ENCODE results near the gene NDUFA5.
A peak's percentile ranks its signal among the peaks of the same experiment; 100 is the strongest.
"Not testable (repeated sequence)": the region's sequence is repeated elsewhere in the genome, so short reads cannot be mapped to it uniquely, and the experiment has no call there.

The NDUFA5 gene

GRCh38 chr7:123555484-123555883, 2.1 kb downstream of the NDUFA5 start:
- DNase-seq = no peak

DNA sequence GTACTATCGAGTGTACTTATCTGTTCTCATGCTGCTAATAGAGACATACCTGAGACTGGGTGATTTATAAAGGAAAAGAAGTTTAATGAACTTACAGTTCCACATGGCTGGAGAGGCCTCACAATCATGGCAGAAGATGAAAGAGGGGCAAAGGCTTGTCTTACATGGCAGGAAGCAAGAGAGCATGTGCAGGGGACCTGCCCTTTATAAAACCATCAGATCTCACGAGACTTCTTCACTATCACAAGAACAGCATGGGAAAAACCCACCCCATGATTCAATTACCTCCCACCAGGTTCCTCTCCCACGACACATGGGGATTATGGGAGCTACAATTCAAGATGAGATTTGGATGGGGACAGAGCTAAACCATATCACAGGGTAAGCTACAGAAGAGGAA, 4.5 kb downstream of the NDUFA5 start:
- DNase-seq = no peak

DNA sequence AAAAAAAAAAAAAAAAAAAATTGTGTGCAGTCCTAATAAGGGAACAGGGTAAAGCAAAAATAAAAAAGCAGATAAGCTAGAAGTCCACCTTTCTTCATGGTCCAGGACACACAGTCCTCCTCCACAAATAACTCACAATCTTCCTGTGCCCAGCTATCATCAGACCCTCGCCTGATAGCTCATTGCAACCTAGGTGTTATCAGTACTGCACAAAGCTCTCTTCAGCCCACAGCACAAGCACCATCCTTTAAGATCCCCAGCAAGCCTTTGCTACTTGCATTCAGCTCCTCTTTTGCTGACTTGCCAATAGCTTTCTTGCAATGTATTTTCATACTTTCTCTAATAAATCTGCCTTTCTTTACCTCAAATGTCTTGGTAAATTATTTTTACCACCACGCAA, 5.0 kb downstream of the NDUFA5 start:
- DNase-seq = no peak

- DNase-seq = not testable (repeated sequence)
Measured at GRCh38 chr7:123552134-123552533, 5.5 kb downstream of the NDUFA5 start.

DNA sequence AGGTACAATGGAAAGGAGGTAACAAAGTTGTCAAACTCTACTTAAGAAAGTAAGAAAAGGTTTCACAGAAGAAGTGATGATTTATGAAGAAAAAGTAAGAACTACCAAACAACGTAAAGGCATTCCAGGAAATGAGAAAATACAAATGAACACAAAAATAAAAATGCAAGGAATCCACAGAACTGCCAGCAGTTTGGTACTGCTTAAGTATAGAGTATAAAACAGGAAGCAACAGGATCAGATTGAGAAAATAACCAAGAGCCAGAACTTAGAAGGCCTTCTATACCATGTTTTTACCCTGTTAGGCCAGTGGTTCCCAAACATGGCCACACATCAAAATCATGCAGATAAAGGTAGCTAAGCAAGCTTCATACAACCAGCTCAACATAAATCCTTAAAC, 9.2 kb downstream of the NDUFA5 start:
- no peak for DNase-seq

DNA sequence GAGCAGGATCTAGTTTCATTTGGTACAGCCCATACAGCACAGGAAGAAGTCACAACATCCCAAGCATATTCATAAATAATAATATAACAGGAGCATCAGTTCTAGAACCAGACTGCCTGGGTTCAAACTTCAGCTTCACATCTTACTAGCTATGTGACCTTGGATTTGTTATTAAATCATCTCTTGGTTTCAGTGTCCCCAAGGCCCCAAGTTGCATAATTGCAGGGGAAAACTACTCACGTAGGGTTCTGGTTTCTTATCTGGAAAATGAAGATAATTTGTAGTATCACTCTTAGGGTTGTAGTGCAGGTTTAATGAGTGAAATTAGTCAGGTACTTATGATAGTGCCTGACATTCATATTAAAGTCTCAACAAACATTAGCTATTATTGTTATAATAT, 17.7 kb downstream of the NDUFA5 start:
- DNase-seq = no peak

- no peak for DNase-seq
Measured at GRCh38 chr7:123538897-123539296, 18.7 kb downstream of the NDUFA5 start.

- no peak for DNase-seq
Measured at GRCh38 chr7:123538189-123538714, 19.4 kb downstream of the NDUFA5 start.

- DNase-seq = peak; percentile 16 to 30
Measured at GRCh38 chr7:123537026-123537642, 20.5 kb downstream of the NDUFA5 start.

- no peak for DNase-seq
Measured at GRCh38 chr7:123535517-123535916, 22.1 kb downstream of the NDUFA5 start.

DNA sequence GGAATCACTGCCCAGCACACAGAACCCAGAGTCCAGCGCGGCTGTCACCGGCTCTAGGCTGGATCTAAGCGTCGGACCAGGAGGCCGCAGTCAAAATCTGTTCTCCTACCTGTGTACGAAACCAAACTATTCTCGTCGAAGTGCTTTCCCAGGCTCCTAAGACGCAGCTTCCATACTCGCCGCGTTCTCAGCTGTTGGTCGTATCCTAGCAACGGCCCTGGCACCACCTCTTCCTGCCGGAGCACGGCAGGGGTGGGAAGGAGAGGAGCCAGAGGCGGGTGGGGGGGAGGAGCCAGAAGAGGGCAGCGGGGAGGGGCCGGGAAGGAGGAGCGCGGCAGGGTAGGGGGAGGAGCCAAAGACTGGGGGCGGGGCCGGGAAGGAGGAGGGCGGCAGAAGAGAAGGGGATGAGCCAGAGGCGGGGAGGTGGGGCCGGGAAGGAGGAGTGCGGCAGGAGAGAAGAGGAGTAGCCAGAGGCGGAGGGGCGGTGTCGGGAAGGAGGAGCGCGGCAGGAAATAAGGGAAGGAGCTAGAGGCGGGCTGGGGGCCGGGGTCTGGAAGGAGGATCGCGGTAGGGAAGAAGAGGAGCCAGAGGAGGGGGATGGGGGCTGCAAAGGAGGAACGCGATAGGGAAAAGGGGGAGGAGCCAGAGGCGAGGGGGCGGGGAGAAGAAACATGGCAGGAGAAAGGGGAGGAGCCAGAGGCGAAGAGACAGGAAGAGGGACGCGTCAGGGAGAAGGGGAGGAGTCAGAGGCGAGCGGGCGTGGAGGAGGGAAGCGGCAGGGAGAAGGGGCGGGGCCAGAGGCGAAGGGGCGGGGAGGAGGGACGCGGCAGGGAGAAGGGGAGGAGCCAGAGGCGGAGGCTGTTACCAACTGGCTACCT, 23.0 kb downstream of the NDUFA5 start, which contains the start of gene IQUB:
Gene IQUB (minus strand): TSS at position 213 of the 878 bp plus-strand sequence. CDS start 22,255 bp downstream, outside the sequence.
- DNase-seq = peak; percentile 96

DNA sequence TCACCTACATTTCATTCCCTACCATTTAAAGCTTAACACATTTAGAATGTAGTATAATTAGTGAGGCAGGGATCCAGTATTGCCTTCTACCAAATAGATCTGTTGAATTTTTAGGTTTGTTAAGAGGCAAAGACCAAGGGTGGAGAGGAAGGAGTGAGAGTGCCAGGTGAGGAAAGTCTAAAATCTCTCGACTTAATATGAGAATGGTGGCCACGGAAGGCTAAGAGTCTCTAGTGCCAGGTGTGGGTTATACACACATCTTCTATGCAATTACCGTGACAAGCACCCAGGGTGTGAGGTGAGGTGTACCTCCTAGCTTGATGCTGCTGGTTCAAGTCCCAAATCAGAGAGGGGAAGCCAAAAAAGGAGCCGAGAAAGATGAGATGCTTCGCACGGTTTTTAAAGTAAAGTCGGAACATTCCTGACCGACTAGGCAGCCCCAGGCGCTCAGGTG, 23.7 kb downstream of the NDUFA5 start:
- DNase-seq = no peak

GRCh38 chr7:123533553-123533917, 24.1 kb downstream of the NDUFA5 start:
- no peak for DNase-seq

DNA sequence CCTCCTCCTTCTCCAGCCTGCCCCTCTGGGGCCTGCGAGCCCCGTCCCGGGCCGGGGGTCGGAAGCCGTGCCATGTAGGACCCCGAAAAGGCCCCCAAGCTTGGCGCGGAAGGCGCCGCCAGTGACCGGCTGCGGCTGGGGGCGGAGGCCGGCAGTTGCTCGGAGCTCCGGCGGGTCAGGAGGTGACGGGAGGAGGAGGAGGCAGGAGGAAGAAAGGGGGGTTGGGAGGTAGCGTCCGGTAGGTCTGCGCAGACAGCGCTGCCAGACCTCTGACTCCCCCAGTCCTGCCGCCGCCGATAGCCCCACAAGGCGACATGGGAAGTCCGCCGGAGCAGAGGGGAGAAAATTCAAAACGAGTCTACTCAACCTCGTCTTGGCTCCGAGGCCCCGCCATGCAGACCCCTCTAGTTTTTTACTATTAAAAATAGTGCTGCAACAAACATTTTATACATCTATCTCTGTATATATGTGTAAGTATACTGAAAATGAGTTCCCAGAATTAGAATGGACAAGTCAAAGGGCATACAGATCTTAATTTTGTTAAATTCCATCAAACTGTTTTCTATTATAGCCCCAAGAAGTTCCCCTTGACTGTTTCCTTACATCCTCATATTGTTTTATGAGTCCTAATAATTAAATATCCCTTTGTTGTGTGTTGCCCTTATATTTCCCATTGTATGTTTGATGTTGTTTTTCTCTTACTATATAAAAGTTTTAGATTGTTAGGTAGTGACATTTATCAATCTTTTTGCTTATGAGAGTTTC, 24.6 kb downstream of the NDUFA5 start:
- DNase-seq = peak in 1 of 2 experiments; percentile 12

GRCh38 chr7:123532343-123532742, 25.3 kb downstream of the NDUFA5 start:
- DNase-seq = not testable (repeated sequence)

DNA sequence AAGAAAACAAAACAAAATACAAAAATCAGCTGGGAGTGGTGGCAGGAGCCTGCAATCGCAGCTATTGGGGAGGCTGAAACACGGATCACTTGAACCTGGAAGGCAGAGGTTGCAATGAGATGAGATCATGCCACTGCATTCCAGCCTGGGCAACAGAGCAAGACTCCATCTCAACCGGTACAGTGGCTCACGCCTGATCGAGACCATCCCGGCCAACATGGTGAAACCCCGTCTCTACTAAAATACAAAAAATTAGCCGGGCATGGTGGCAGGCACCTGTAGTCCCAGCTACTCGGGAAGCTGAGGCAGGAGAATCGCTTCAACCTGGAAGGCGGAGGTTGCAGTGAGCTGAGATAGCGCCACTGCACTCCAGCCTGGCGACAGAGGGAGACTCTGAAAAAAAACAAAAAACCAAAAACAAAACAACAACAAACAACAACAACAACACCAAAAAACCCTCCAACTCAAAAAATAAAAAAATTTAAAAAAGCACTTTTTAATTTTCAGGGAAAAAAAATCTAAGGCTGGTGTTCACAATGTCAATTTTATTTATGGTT, 27.5 kb downstream of the NDUFA5 start:
- DNase-seq = not testable (repeated sequence)

GRCh38 chr7:123528265-123528664, 29.4 kb downstream of the NDUFA5 start:
- no peak for DNase-seq

GRCh38 chr7:123527712-123528225, 29.8 kb downstream of the NDUFA5 start:
- DNase-seq = not testable (repeated sequence)

- DNase-seq = not testable (repeated sequence)
Measured at GRCh38 chr7:123526533-123526932, 31.1 kb downstream of the NDUFA5 start.

DNA sequence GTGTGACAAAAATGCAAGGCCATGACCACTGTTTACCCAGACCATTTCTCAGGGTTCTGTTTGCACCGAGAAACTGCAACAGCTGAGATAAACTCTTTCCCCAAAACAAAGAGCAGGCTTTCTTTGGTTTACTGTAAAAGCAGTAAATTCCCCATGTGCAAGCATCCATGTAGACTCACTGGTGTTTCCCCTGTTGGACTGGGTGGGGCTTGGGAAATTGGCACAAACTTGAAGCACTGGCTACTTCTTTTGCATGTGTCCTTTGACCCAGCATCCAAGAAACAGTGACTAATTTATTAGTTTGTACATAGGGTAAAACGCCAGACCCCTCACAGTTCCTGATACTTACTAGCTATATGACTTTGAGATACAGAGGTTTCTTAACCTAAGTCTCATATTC, 35.6 kb downstream of the NDUFA5 start:
- no peak for DNase-seq

DNA sequence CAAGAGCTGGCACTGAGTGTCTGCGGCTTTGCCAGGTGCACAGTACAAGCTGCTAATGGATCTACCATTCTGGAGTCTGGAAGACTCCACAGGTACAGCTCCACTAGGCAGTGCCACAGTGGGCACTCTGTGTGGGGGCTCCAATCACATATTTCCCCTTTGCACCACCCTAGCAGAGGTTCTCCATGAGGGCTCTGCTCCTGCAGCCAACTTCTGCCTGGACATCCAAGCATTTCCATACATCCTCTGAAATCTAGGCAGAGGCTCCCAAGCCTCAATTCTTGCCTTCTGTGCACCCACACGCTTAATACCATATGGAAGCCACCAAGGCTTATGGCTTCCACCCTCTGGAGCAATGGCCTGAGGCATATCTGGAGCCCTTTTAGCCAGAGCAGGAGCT, 52.4 kb downstream of the NDUFA5 start:
- no peak for DNase-seq

DNA sequence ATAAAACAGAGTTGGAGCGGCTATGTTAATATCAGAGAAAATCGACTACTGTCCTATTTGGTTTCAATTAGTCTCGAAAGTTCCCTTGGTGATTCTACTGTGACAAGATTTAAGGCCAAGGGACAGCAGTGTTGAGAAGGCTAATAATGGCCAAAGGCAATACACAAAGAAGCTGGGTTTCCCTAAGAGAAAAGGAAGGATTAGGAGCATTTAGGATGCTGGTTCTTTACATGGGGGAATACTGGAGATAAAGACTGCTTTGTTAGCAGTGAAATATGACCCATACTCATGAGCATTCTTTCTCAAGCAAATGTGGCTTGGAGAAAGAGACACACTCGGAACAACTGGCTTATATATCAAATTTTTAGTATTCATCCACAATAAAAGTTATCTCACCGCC, 55.4 kb downstream of the NDUFA5 start:
- DNase-seq = no peak
